Cerebellar nuclear complex (tissue), 1 donor: ENCODE data around the gene PDE3B.
A peak's percentile ranks its signal among the peaks of the same experiment; 100 is the strongest.

Experiments used
- DNase-seq, 2 experiments: peaks; one replicate each; lab custom pipeline; 2025; lab: John Stamatoyannopoulos, UW

Gene PDE3B

GRCh38 chr11:14884667-14885273 lies 241.2 kb downstream of the PDE3B start:
- no peak for DNase-seq

GRCh38 chr11:14886513-14886912 lies 242.9 kb downstream of the PDE3B start:
- no peak for DNase-seq

- peak in 1 of 2 experiments; percentile 50 for DNase-seq
These were observed 247.8 kb downstream of the PDE3B start for GRCh38 chr11:14891143-14892035.

- peak; percentile 66 to 92 for DNase-seq
These were observed 248.5 kb downstream of the PDE3B start, which contains the start of gene CYP2R1 for GRCh38 chr11:14892036-14892556. Gene CYP2R1 (minus strand): TSS chr11:14892231. CDS start chr11:14892205, 26 bp downstream.

- DNase-seq = no peak
These were observed 249.0 kb downstream of the PDE3B start for GRCh38 chr11:14892577-14892976.

GRCh38 chr11:14894657-14895598 lies 251.3 kb downstream of the PDE3B start:
- DNase-seq = no peak

GRCh38 chr11:14898355-14898754 lies 254.8 kb downstream of the PDE3B start:
- no peak for DNase-seq

GRCh38 chr11:14898906-14899305 lies 255.3 kb downstream of the PDE3B start:
- no peak for DNase-seq

- no peak for DNase-seq
These were observed 259.2 kb downstream of the PDE3B start for GRCh38 chr11:14902650-14903350.

GRCh38 chr11:14904745-14905103 lies 261.1 kb downstream of the PDE3B start:
- DNase-seq = peak in 1 of 2 experiments; percentile 14

- no peak for DNase-seq
These were observed 261.8 kb downstream of the PDE3B start for GRCh38 chr11:14905104-14906033.

- DNase-seq = no peak
These were observed 263.0 kb downstream of the PDE3B start for GRCh38 chr11:14906578-14906977.

- no peak for DNase-seq
These were observed 263.4 kb downstream of the PDE3B start for GRCh38 chr11:14906993-14907392.

GRCh38 chr11:14907411-14908213 lies 264.0 kb downstream of the PDE3B start:
- DNase-seq = no peak

- peak in 1 of 2 experiments; percentile 69 for DNase-seq
These were observed 264.7 kb downstream of the PDE3B start for GRCh38 chr11:14908214-14908880.

GRCh38 chr11:14914536-14914935 lies 270.9 kb downstream of the PDE3B start:
- no peak for DNase-seq

GRCh38 chr11:14916403-14916802 lies 272.8 kb downstream of the PDE3B start:
- no peak for DNase-seq
